ENCODE data around the gene ARSA. TPM values are rescaled to one million over a fixed set of nuclear protein-coding genes. Genes with fewer than 3 reads are reported as not detected.

ARSA gene
- total RNA-seq, 2 experiments from 2014 or later: 31.6 to 34.4 TPM

DNA sequence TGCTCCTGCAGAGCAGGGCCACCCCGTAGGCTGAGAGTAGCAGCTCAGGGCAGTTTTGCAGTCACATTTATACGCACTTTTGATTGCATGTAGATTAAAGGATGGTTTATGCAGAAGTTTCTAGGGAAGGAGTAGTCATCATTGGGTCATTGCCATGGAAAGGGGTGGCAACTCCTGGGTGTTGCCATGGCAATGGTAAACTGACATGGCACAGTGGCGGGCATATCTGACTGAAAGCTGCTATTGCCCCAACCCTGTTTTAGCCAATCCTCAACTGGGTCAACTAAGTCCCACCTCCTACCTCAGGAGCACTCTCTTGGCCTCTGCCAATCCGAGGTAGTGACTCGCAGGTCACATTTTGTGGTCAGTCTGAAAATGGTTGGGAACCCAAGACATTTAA, 2.4 kb upstream of the ARSA start:
- Histone ChIP-seq H2AFZ (ENCODE audit: low read length) (no peak overlapping the region), H3K4me2 (ENCODE audit: low read length) (no peak overlapping the region), H3K27ac (ENCODE audit: low read depth, low read length, poor library complexity, severe bottlenecking) (no peak overlapping the region), H3K79me2 (ENCODE audit: insufficient read depth, low read depth, low read length) (no peaks in the 10 kb centered on the region), H4K20me1 (ENCODE audit: insufficient read depth, low read length) (no peaks in the 10 kb centered on the region), H3K4me1 (ENCODE audit: insufficient read depth, low read length, poor library complexity, severe bottlenecking) (peaks cover 5% of the 10 kb centered on the region), H3K9me2 (ENCODE audit: insufficient read depth, low read length) (no peaks in the 10 kb centered on the region), H3K36me3 (ENCODE audit: insufficient read depth, low read length) (no peaks in the 10 kb centered on the region), H3K9me3 (ENCODE audit: low read length) (no peaks in the 10 kb centered on the region), H3K4me3 (ENCODE audit: low read depth, low read length, poor library complexity, severe bottlenecking) (no peak overlapping the region)
- POLR2A ChIA-PET: interaction anchor here (1.6 kb wide), 1 partner anchor 10 kb away, joined by 6 read pairs; no protein-coding TSS in a partner anchor
- intact Hi-C loops (cut with micrococcal nuclease; ENCODE audit: unreplicated experiment): no loop called here
- DNase-seq (ENCODE audit: low spot score): no peak
- TF ChIP-seq, protein P1, sequence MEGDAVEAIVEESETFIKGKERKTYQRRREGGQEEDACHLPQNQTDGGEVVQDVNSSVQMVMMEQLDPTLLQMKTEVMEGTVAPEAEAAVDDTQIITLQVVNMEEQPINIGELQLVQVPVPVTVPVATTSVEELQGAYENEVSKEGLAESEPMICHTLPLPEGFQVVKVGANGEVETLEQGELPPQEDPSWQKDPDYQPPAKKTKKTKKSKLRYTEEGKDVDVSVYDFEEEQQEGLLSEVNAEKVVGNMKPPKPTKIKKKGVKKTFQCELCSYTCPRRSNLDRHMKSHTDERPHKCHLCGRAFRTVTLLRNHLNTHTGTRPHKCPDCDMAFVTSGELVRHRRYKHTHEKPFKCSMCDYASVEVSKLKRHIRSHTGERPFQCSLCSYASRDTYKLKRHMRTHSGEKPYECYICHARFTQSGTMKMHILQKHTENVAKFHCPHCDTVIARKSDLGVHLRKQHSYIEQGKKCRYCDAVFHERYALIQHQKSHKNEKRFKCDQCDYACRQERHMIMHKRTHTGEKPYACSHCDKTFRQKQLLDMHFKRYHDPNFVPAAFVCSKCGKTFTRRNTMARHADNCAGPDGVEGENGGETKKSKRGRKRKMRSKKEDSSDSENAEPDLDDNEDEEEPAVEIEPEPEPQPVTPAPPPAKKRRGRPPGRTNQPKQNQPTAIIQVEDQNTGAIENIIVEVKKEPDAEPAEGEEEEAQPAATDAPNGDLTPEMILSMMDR (conservative IDR thresholded peaks at IDR 0.05; ENCODE audit: low read length): no peak
- no peak for TF ChIP-seq EZH2phosphoT487 (IDR thresholded peaks at IDR 0.05; ENCODE audit: borderline replicate concordance, low read depth, low read length)
- CTCF ChIA-PET (ENCODE audit: unreplicated experiment): no interaction called here
- BruUV-seq (replicated peaks): no TSS peak

DNA sequence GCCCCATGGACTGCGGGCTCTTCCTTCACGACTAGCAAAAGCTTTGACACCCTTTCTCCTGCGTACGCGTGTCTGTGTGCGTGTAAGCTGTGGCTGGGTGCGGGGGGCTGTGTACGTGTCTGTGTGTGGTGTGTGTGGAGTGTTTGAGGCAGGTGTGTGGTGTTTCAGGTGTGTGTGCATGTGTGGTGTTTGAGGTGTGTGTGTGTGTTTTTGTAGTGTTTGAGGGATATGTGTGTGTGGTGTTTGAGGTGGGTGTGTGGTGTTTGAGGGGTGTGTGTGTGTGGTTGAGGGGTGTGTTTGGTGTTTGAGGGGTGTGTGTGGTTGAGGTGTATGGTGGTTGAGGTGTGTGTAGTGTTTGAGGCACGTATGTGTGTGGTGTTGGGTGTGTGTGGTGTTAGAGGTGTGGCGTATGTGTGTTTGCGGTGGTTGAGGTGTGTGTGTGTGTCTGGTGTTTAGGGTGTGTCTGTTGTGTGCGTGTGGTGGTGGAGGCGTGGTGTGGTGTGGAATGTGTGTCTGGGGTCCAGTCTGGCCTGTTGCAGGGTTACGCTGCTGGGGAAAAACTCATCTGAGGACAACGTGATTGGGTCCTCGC, 687 bp upstream of the ARSA start:
- H3K9me2 ChIP-seq (ENCODE audit: insufficient read depth, low read length): no peaks in the 10 kb centered on the region
- no peak overlapping the region for H3K27ac ChIP-seq (ENCODE audit: low read depth, low read length, poor library complexity, severe bottlenecking)
- ChIA-PET POLR2A (no interaction called here), CTCF (ENCODE audit: unreplicated experiment) (interaction anchor here (0.6 kb wide), 1 partner anchor 38 kb away, joined by 3 read pairs; no protein-coding TSS in a partner anchor)
- H3K36me3 ChIP-seq (ENCODE audit: insufficient read depth, low read length): no peaks in the 10 kb centered on the region
- intact Hi-C loops (cut with micrococcal nuclease; ENCODE audit: unreplicated experiment): loop anchor here (2.0 kb wide), 2 partner anchors 62 to 158 kb away; no protein-coding TSS in a partner anchor
- TF ChIP-seq, protein P1 (conservative IDR thresholded peaks at IDR 0.05; ENCODE audit: low read length): no peak
- no peak for TF ChIP-seq EZH2phosphoT487 (IDR thresholded peaks at IDR 0.05; ENCODE audit: borderline replicate concordance, low read depth, low read length)
- H3K9me3 ChIP-seq (ENCODE audit: low read length): no peaks in the 10 kb centered on the region
- no peaks in the 10 kb centered on the region for H3K79me2 ChIP-seq (ENCODE audit: insufficient read depth, low read depth, low read length)
- H2AFZ ChIP-seq (ENCODE audit: low read length): peak overlapping the region; percentile 79; the same call in 1 of the 2 replicates
- H3K4me2 ChIP-seq (ENCODE audit: low read length): peak overlapping the region; percentile 77
- no TSS peak for BruUV-seq (replicated peaks)
- no peak for DNase-seq (ENCODE audit: low spot score)
- H3K4me1 ChIP-seq (ENCODE audit: insufficient read depth, low read length, poor library complexity, severe bottlenecking): peaks cover 5% of the 10 kb centered on the region
- peak overlapping the region; percentile 93 for H3K4me3 ChIP-seq (ENCODE audit: low read depth, low read length, poor library complexity, severe bottlenecking)
- H4K20me1 ChIP-seq (ENCODE audit: insufficient read depth, low read length): no peaks in the 10 kb centered on the region

DNA sequence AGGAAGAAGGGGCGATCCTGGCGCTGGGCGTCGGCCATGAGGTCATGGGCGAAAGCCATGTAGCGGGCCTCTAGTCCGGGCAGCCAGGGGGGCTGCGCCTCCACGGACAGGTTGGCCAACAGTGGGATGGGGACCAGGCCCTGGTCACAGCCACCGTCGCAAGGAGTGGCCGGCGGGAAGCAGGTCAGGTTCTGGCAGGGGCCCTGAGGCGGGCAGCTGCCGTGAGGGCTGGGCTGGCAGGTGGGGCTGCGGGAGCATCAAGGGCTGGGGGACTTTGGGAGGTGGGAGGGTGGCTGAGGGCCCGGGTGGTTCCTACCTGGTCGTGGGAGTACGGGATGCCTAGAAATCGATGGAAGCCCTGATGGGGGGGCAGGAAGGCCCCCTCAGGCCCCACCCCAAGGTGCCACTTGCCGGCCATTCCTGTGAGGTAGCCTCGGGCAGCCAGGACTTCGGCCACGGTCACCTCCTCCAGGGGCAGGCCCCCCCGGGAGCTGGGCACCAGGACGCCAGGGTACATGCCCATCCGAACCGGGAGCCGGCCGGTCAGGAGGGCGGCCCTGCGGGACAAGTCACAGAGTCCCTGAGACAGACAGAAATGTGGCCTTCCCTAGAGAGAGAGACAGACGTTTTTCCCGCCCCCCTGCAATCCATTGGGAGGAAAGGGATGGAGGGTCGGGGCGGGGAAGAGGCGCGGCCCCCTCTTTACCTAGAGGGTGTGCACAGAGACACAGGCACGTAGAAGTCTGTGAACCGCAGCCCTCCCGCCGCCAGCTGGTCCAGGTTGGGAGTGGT, 906 bp downstream of the ARSA start:
- CTCF ChIA-PET (ENCODE audit: unreplicated experiment): no interaction called here
- intact Hi-C loops (cut with micrococcal nuclease; ENCODE audit: unreplicated experiment): no loop called here
- DNase-seq (ENCODE audit: low spot score): peak; percentile 25

More for the DNA sequence above, 906 bp downstream of the ARSA start:
- BruUV-seq (replicated peaks): no TSS peak
- POLR2A ChIA-PET: no interaction called here
- H3K79me2 ChIP-seq (ENCODE audit: insufficient read depth, low read depth, low read length): no peaks in the 10 kb centered on the region
- H4K20me1 ChIP-seq (ENCODE audit: insufficient read depth, low read length): no peaks in the 10 kb centered on the region
- TF ChIP-seq, protein P1 (conservative IDR thresholded peaks at IDR 0.05; ENCODE audit: low read length): no peak
- no peak for TF ChIP-seq EZH2phosphoT487 (IDR thresholded peaks at IDR 0.05; ENCODE audit: borderline replicate concordance, low read depth, low read length)
- no peaks in the 10 kb centered on the region for H3K9me2 ChIP-seq (ENCODE audit: insufficient read depth, low read length)
- H3K27ac ChIP-seq (ENCODE audit: low read depth, low read length, poor library complexity, severe bottlenecking): no peak overlapping the region
- H3K4me1 ChIP-seq (ENCODE audit: insufficient read depth, low read length, poor library complexity, severe bottlenecking): peaks cover 18% of the 10 kb centered on the region
- no peaks in the 10 kb centered on the region for H3K36me3 ChIP-seq (ENCODE audit: insufficient read depth, low read length)
- H2AFZ ChIP-seq (ENCODE audit: low read length): no peak overlapping the region
- H3K4me2 ChIP-seq (ENCODE audit: low read length): peak overlapping the region; percentile 68
- peak overlapping the region; percentile 93 for H3K4me3 ChIP-seq (ENCODE audit: low read depth, low read length, poor library complexity, severe bottlenecking)
- no peaks in the 10 kb centered on the region for H3K9me3 ChIP-seq (ENCODE audit: low read length)
